K562 (cell line): Measurements from ENCODE around the gene ACAP2. TPM values are rescaled to one million over a fixed set of nuclear protein-coding genes. Genes with fewer than 3 reads are reported as not detected.

Experiments used
- ATAC-seq: fragments of 200-7000 bp; cut with Tn5 transposase; 3 replicates; pipeline ENCODE4 v1.9.1; 2020; ENCODE audit warnings: moderate library complexity
- BruUV-seq: library from RNA; stranded (reverse); fragments of 400-500 nt; replicated peaks from 2 replicates; lab custom pipeline; 2021; lab: Mats Ljungman, UMichigan
- CTCF ChIA-PET: fragments of 300-600 bp; formaldehyde crosslinking; extraction: SDS; loops from one replicate; lab custom pipeline; 2021; ENCODE audit warnings: low intra/inter-chr PET ratio; lab: Yijun Ruan, JAX
- POLR2A ChIA-PET: fragments of 300-600, 350-650 bp; sonication (Branson Sonifier 250); formaldehyde crosslinking; extraction: SDS; loops from one replicate; lab custom pipeline; 2021; ENCODE audit warnings: antibody characterized with exemption, inconsistent platforms; lab: Yijun Ruan, JAX
- DNase-seq, 4 experiments: peaks; one replicate each; pipeline versions ENCODE4 v3.0.0 to v3.0.0-alpha.2; 2011 to 2018; ENCODE audit warnings: low spot score in 3 of 4, mixed read lengths in 3 of 4; ENCODE audit errors: extremely low read depth in 1 of 4
- FAIRE-seq: peaks from 2 replicates; lab custom pipeline; 2011; peaks lifted over from hg19 to GRCh38; lab: Jason Lieb, UNC
- H2AFZ ChIP-seq: 2 replicates; pipeline ENCODE4 v1.6.0; 2011; ENCODE audit warnings: low read depth, low read length, control low read depth, inconsistent platforms
- H3K27ac ChIP-seq: fragments of 200-600 bp; 3 replicates; pipeline ENCODE4 v1.8.0; 2011; ENCODE audit warnings: low read depth, mild to moderate bottlenecking, control low read depth, inconsistent platforms, low read length, moderate library complexity, mixed read lengths; ENCODE audit errors: extremely low read depth
- H3K27me3 ChIP-seq, 2 experiments: fragments of 300-600 bp in 1 of 2; 2 replicates in 1 of 2; 3 replicates in 1 of 2; pipeline versions ENCODE4 v1.6.0 to v1.8.0; 2011; ENCODE audit warnings: inconsistent platforms in 2 of 2, low read length in 2 of 2, mild to moderate bottlenecking in 1 of 2, mixed read lengths in 1 of 2, moderate library complexity in 1 of 2; ENCODE audit not compliant: control insufficient read depth in 2 of 2, insufficient read depth in 2 of 2
- H3K36me3 ChIP-seq: fragments of 300-600 bp; 3 replicates; pipeline ENCODE4 v1.8.0; 2011; ENCODE audit warnings: mild to moderate bottlenecking, low read length, inconsistent platforms; ENCODE audit not compliant: control insufficient read depth, insufficient read depth
- H3K4me1 ChIP-seq, 2 experiments: fragments of 200-600 bp in 1 of 2; replicated peaks in 1 of 2; 2 replicates in 1 of 2; 3 replicates in 1 of 2; pipeline versions ENCODE4 v1.5.1 to v1.8.0; 2011; ENCODE audit warnings: inconsistent platforms in 2 of 2, low read length in 2 of 2, mild to moderate bottlenecking in 1 of 2, mixed read lengths in 1 of 2, moderate library complexity in 1 of 2; ENCODE audit not compliant: control insufficient read depth in 2 of 2, insufficient read depth in 2 of 2
- H3K4me2 ChIP-seq: 2 replicates; pipeline ENCODE4 v1.6.1; 2011; ENCODE audit warnings: low read length, control low read depth, inconsistent platforms, mixed read lengths; ENCODE audit not compliant: insufficient read depth
- H3K4me3 ChIP-seq: fragments of 200-600 bp; sonication (generic), shearing (Covaris generic); 2 replicates; pipeline ENCODE4 v1.5.1; 2016; ENCODE audit warnings: control low read depth, inconsistent platforms
- H3K79me2 ChIP-seq: fragments of 200-600 bp; 3 replicates; pipeline ENCODE4 v1.8.0; 2011; ENCODE audit warnings: low read length, inconsistent platforms; ENCODE audit not compliant: control insufficient read depth, insufficient read depth
- H3K9ac ChIP-seq, 2 experiments: 2 replicates each; pipeline versions ENCODE4 v1.6.0 to v1.6.1; 2011; ENCODE audit warnings: low read depth in 2 of 2, low read length in 2 of 2, control low read depth in 1 of 2, inconsistent platforms in 1 of 2, mild to moderate bottlenecking in 1 of 2, mixed read lengths in 1 of 2; ENCODE audit not compliant: insufficient read depth in 1 of 2
- H3K9me1 ChIP-seq: one replicate; pipeline ENCODE4 v1.6.0; 2011; ENCODE audit warnings: inconsistent platforms, mild to moderate bottlenecking, low read length, moderate library complexity; ENCODE audit not compliant: control insufficient read depth, insufficient read depth
- H3K9me3 ChIP-seq: replicated peaks from 2 replicates; pipeline ENCODE4 v1.5.1; 2011; ENCODE audit warnings: low read depth, low read length, inconsistent platforms; ENCODE audit not compliant: control insufficient read depth, insufficient read depth
- H4K20me1 ChIP-seq: replicated peaks from 2 replicates; pipeline ENCODE4 v1.6.1; 2011; ENCODE audit warnings: low read length, inconsistent platforms, mixed read lengths; ENCODE audit not compliant: control insufficient read depth, insufficient read depth
- CBX5 ChIP-seq: IDR thresholded peaks from 2 replicates; pipeline ENCODE4 v1.6.1; 2014; ENCODE audit warnings: low read depth, borderline replicate concordance
- CTBP1 ChIP-seq: fragments of 450-650 bp; IDR thresholded peaks from 2 replicates; pipeline ENCODE4 v1.6.1; 2016; ENCODE audit warnings: borderline replicate concordance
- DIDO1 ChIP-seq: fragments of 450-650 bp; IDR thresholded peaks from 2 replicates; pipeline ENCODE4 v1.6.1; 2016; ENCODE audit warnings: low read depth, missing biosample characterization, missing genetic modification characterization
- EZH2 ChIP-seq: IDR thresholded peaks from 2 replicates; pipeline ENCODE4 v1.6.1; 2012; ENCODE audit warnings: low read depth, mild to moderate bottlenecking, inconsistent platforms, low read length, borderline replicate concordance
- MCM2 ChIP-seq: fragments of 450-650 bp; IDR thresholded peaks from 2 replicates; pipeline ENCODE4 v1.6.1; 2017; ENCODE audit warnings: low read depth, mild to moderate bottlenecking
- NCOA2 ChIP-seq, 2 experiments: fragments of 450-650 bp; IDR thresholded peaks; 2 replicates each; pipeline ENCODE4 v1.6.1; 2018; ENCODE audit warnings: mild to moderate bottlenecking in 2 of 2, moderate library complexity in 1 of 2; ENCODE audit not compliant: partially characterized antibody in 2 of 2
- NCOA6 ChIP-seq: fragments of 450-650 bp; IDR thresholded peaks from 2 replicates; pipeline ENCODE4 v1.6.1; 2017; ENCODE audit warnings: mild to moderate bottlenecking
- NFIX ChIP-seq: fragments of 250-450 bp; sonication (Bioruptor Pico); IDR thresholded peaks from 2 replicates; pipeline ENCODE4 v1.4.0; 2020; ENCODE audit warnings: low read depth, mild to moderate bottlenecking, moderate library complexity
- SPI1 ChIP-seq: IDR thresholded peaks from 2 replicates; pipeline ENCODE4 v1.6.1; 2011; ENCODE audit warnings: low read depth, low read length, control low read depth, borderline replicate concordance
- TCFL5 ChIP-seq: fragments of 250-450 bp; sonication (Bioruptor Pico); conservative IDR thresholded peaks from 2 replicates; pipeline ENCODE4 v1.6.1; 2021; ENCODE audit warnings: mild to moderate bottlenecking, moderate library complexity, matching md5 sums
- ZNF699 ChIP-seq: fragments of 250-450 bp; sonication (Bioruptor Pico); IDR thresholded peaks from 2 replicates; pipeline ENCODE4 v1.8.0; 2021; ENCODE audit warnings: mild to moderate bottlenecking, moderate library complexity; ENCODE audit not compliant: insufficient replicate concordance
- WGBS: fragments of 100-300 bp; shearing (Covaris generic); methylation state at CpG from one replicate; pipeline ENCODE4 v1.1.6; 2016; ENCODE audit warnings: low coverage, mixed read lengths; ENCODE audit not compliant: insufficient coverage; ENCODE audit errors: missing lambda C conversion rate; 5-methylcytosine and 5-hydroxymethylcytosine counted together
- in situ Hi-C: fragments of 300-500 bp; cut with MboI; formaldehyde crosslinking; loops from 4 replicates; pipeline ENCODE4 v1.15.0; 2018; ENCODE audit warnings: inconsistent platforms, mixed read lengths
- intact Hi-C: fragments of 100-400 bp; cut with micrococcal nuclease; formaldehyde crosslinking; loops from 2 replicates; pipeline ENCODE4 v1.14.2; 2022
- polyA plus RNA-seq, 8 experiments: library from polyadenylated mRNA; depleted of rRNA in 4 of 8; stranded (reverse) in 5 of 8; unstranded in 3 of 8; fragments of >200 nt; fragmentation: Nextera tagmentation in 2 of 8; fragmentation: Illumina TruSeq in 1 of 8; extraction: Ambion mirVana in 2 of 8; extraction: Trizol in 1 of 8; gene quantifications; 2 replicates each; pipeline versions ENCODE4 v1.2.1 to v1.2.3, GENCODE V29; 2011 to 2014; ENCODE audit warnings: inconsistent platforms in 1 of 8, missing spikeins in 1 of 8
- total RNA-seq, 7 experiments: library from RNA; depleted of rRNA in 6 of 7; stranded (reverse); fragments of >200 nt in 6 of 7; fragmentation: Illumina TruSeq in 2 of 7; extraction: Trizol in 2 of 7; gene quantifications; 2 replicates each; pipeline versions ENCODE4 v1.2.1 to v1.2.3, GENCODE V29; 2011 to 2021; ENCODE audit warnings: low replicate concordance in 1 of 7
- TF ChIP-seq, protein P1 (sequence below): sonication (generic); formaldehyde crosslinking; IDR thresholded peaks from 2 replicates; pipeline ENCODE4 v1.8.0; 2022; ENCODE audit warnings: missing genetic modification reagents, mild to moderate bottlenecking, borderline replicate concordance
- TF ChIP-seq, protein P2 (sequence below): sonication (generic); formaldehyde crosslinking; IDR thresholded peaks from 2 replicates; pipeline ENCODE4 v1.8.0; 2022; ENCODE audit warnings: mild to moderate bottlenecking, missing genetic modification reagents
- TF ChIP-seq, protein P3 (sequence below): sonication (generic); formaldehyde crosslinking; IDR thresholded peaks from 2 replicates; pipeline ENCODE4 v1.4.0; 2020; ENCODE audit warnings: mild to moderate bottlenecking, missing genetic modification reagents

Gene ACAP2
- total and polyA plus RNA-seq, 9 of the 15 experiments (the other 6 are each of a cell fraction or from before 2014, with no cell fraction given) = 10.6 to 52.7 (median 34.4) TPM

DNA sequence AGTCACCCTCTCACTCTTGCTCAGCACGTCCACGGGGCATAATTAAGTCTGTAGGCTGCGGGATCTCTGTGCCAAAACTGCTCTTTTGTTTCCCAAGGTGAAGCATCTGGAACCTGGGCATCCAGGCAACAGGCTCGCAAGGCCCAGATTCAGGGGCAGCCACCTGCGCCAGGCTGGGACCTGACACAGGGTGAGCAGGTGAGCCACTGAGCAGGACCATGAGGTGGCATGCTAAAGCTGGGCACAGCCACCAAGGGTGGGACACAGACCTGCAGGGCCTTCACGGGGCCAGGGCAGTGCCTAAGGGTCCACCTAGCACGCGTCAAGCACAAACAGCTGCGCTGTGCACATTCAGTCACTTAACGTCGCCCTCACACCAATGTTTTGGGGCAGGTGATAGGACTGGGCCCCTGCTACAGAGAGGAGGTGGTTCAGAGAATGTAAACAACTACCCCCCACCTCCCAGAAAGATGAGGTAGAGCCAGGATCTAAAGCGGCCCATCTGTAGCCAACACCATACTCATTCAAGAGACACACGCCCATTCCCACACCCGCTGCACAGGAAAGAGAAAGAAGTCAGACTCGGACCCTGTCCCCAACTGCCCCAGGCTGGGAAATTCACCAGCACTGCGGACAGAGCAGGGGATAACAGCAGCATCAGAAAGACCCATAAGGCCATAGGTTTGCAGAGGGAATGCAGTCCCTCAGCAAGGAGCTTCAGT lies 188.2 kb downstream of the ACAP2 start:
- no peak for ATAC-seq
- no peaks in the 10 kb centered on the region for H4K20me1 ChIP-seq
- WGBS = 79% methylated on average over 9 of the region's 16 CpGs
- intact Hi-C loops = loop anchor here (5.0 kb wide), 1 partner anchor 137 kb away; no protein-coding TSS in a partner anchor
- TF ChIP-seq CBX5 = no peak
- TF ChIP-seq, protein P1, sequence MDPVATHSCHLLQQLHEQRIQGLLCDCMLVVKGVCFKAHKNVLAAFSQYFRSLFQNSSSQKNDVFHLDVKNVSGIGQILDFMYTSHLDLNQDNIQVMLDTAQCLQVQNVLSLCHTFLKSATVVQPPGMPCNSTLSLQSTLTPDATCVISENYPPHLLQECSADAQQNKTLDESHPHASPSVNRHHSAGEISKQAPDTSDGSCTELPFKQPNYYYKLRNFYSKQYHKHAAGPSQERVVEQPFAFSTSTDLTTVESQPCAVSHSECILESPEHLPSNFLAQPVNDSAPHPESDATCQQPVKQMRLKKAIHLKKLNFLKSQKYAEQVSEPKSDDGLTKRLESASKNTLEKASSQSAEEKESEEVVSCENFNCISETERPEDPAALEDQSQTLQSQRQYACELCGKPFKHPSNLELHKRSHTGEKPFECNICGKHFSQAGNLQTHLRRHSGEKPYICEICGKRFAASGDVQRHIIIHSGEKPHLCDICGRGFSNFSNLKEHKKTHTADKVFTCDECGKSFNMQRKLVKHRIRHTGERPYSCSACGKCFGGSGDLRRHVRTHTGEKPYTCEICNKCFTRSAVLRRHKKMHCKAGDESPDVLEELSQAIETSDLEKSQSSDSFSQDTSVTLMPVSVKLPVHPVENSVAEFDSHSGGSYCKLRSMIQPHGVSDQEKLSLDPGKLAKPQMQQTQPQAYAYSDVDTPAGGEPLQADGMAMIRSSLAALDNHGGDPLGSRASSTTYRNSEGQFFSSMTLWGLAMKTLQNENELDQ (CRISPR knock-in tag) = no peak
- TF ChIP-seq, protein P2, sequence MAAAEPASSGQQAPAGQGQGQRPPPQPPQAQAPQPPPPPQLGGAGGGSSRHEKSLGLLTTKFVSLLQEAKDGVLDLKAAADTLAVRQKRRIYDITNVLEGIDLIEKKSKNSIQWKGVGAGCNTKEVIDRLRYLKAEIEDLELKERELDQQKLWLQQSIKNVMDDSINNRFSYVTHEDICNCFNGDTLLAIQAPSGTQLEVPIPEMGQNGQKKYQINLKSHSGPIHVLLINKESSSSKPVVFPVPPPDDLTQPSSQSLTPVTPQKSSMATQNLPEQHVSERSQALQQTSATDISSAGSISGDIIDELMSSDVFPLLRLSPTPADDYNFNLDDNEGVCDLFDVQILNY (CRISPR knock-in tag) = no peak
- TF ChIP-seq MCM2 = no peak
- TF ChIP-seq, protein P3, sequence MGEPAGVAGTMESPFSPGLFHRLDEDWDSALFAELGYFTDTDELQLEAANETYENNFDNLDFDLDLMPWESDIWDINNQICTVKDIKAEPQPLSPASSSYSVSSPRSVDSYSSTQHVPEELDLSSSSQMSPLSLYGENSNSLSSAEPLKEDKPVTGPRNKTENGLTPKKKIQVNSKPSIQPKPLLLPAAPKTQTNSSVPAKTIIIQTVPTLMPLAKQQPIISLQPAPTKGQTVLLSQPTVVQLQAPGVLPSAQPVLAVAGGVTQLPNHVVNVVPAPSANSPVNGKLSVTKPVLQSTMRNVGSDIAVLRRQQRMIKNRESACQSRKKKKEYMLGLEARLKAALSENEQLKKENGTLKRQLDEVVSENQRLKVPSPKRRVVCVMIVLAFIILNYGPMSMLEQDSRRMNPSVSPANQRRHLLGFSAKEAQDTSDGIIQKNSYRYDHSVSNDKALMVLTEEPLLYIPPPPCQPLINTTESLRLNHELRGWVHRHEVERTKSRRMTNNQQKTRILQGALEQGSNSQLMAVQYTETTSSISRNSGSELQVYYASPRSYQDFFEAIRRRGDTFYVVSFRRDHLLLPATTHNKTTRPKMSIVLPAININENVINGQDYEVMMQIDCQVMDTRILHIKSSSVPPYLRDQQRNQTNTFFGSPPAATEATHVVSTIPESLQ = no peak
- no peak for TF ChIP-seq DIDO1
- TF ChIP-seq NCOA2 (IDR thresholded peaks at IDR 0.05; ENCODE audit: partially characterized antibody in 2 of 2) = no peak
- no peak for TF ChIP-seq NCOA6
- TF ChIP-seq TCFL5 (CRISPR knock-in tag) = no peak
- no peak for TF ChIP-seq EZH2
- TF ChIP-seq CTBP1 = no peak
- no peak for TF ChIP-seq NFIX (CRISPR knock-in tag)
- no peak for TF ChIP-seq SPI1
- no peak for TF ChIP-seq ZNF699
- H3K27ac ChIP-seq = no peak overlapping the region
- no peak overlapping the region for H2AFZ ChIP-seq
- no peaks in the 10 kb centered on the region for H3K9me3 ChIP-seq
- in situ Hi-C loops = no loop called here
- ChIA-PET CTCF (no interaction called here), POLR2A (interaction anchor here (1.2 kb wide), 1 partner anchor 582 kb away, joined by 4 read pairs; the partner anchor contains the start of gene LSG1)
- no peaks in the 10 kb centered on the region for H3K9me1 ChIP-seq
- no peak overlapping the region for H3K4me3 ChIP-seq
- H3K36me3 ChIP-seq = no peaks in the 10 kb centered on the region
- no peak overlapping the region for H3K4me2 ChIP-seq
- FAIRE-seq = no peak
- no TSS peak for BruUV-seq
- peaks cover 24% of the 10 kb centered on the region for H3K79me2 ChIP-seq
- H3K27me3 ChIP-seq = no peaks in the 10 kb centered on the region
- peak overlapping the region in 1 of 2 experiments; percentile 69; a peak in 2 of 4 replicates for H3K9ac ChIP-seq
- peaks cover 12 to 37% of the 10 kb centered on the region in 2 experiments for H3K4me1 ChIP-seq
- DNase-seq = no peak
